ENCODE results near the gene PTPRG. TPM values are rescaled to one million over a fixed set of nuclear protein-coding genes. Genes with fewer than 3 reads are reported as not detected.

Gene PTPRG
- total RNA-seq, 1 experiment from 2014 or later = 69.3 TPM

- no peak overlapping the region for H4K91ac ChIP-seq (ENCODE audit: insufficient read length, low read depth, low read length)
- no peak for DNase-seq
- Mint-ChIP-seq H3K27me3 (ENCODE audit: low read depth) (no peaks in the 10 kb centered on the region), H3K4me1 (peaks cover 59 to 66% of the 10 kb centered on the region in 2 experiments), H3K36me3 (ENCODE audit: insufficient read depth in 1 of 3, low read depth in 3 of 3) (peaks cover 9 to 20% (median 10%) of the 10 kb centered on the region in 3 experiments; a peak in 6 of 7 replicates), H3K9me3 (no peaks in the 10 kb centered on the region), H3K4me3 (no peak overlapping the region), H3K27ac (peak overlapping the region in 1 of 3 experiments; percentile 42; a peak in 2 of 7 replicates)
- H3K9ac ChIP-seq (ENCODE audit: extremely low read depth, insufficient read length, low read length) = no peak overlapping the region
- peaks cover 15% of the 10 kb centered on the region for H3K4me1 ChIP-seq (ENCODE audit: insufficient read depth, low read length)
- H4K20me1 ChIP-seq (ENCODE audit: control insufficient read depth, insufficient read depth, insufficient read length) = no peaks in the 10 kb centered on the region
- H3K23me2 ChIP-seq (ENCODE audit: insufficient read length, low read depth, low read length, poor library complexity, severe bottlenecking) = no peaks in the 10 kb centered on the region
- no peak overlapping the region for H2BK120ac ChIP-seq (ENCODE audit: low read depth, low read length, poor library complexity, severe bottlenecking)
- no peak overlapping the region for H2AK5ac ChIP-seq (ENCODE audit: insufficient read length, low read length)
- no peak overlapping the region for H2BK20ac ChIP-seq (ENCODE audit: low read depth, low read length, poor library complexity, severe bottlenecking)
- H3K79me2 ChIP-seq (ENCODE audit: insufficient read depth, low read length) = peaks cover 49% of the 10 kb centered on the region; the same call in 1 of the 2 replicates
- no peak overlapping the region for H3T11ph ChIP-seq (ENCODE audit: low read length)
- no peak overlapping the region for H3K56ac ChIP-seq (ENCODE audit: insufficient read length, low read depth, low read length)
- H3K9me3 ChIP-seq (ENCODE audit: control insufficient read depth, low read depth, low read length) = no peaks in the 10 kb centered on the region
- H4K5ac ChIP-seq (ENCODE audit: insufficient read length, low read depth, low read length) = no peak overlapping the region
- H2BK12ac ChIP-seq (ENCODE audit: insufficient read length, low read depth, low read length) = no peak overlapping the region
- no peak overlapping the region for H2AFZ ChIP-seq (ENCODE audit: low read length)
- H4K8ac ChIP-seq (replicated peaks; ENCODE audit: insufficient read length, low read depth, low read length) = no peak overlapping the region
- H2BK15ac ChIP-seq (ENCODE audit: low read depth, low read length) = no peak overlapping the region
- H3K4ac ChIP-seq (ENCODE audit: low read depth, low read length) = no peak overlapping the region
- WGBS (ENCODE audit: extremely low coverage, insufficient read length, low lambda C conversion rate) = no CpG with 5 or more reads among the region's 7 CpGs
- no peak overlapping the region for H3K18ac ChIP-seq (ENCODE audit: insufficient read length, low read depth, low read length)
- TF ChIP-seq, protein P1, sequence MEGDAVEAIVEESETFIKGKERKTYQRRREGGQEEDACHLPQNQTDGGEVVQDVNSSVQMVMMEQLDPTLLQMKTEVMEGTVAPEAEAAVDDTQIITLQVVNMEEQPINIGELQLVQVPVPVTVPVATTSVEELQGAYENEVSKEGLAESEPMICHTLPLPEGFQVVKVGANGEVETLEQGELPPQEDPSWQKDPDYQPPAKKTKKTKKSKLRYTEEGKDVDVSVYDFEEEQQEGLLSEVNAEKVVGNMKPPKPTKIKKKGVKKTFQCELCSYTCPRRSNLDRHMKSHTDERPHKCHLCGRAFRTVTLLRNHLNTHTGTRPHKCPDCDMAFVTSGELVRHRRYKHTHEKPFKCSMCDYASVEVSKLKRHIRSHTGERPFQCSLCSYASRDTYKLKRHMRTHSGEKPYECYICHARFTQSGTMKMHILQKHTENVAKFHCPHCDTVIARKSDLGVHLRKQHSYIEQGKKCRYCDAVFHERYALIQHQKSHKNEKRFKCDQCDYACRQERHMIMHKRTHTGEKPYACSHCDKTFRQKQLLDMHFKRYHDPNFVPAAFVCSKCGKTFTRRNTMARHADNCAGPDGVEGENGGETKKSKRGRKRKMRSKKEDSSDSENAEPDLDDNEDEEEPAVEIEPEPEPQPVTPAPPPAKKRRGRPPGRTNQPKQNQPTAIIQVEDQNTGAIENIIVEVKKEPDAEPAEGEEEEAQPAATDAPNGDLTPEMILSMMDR (conservative IDR thresholded peaks at IDR 0.05) = no peak
- no peak overlapping the region for H3K14ac ChIP-seq (ENCODE audit: insufficient read depth, low read length)
- H3K27me3 ChIP-seq (ENCODE audit: insufficient read depth, low read length) = no peaks in the 10 kb centered on the region
- H2BK5ac ChIP-seq (ENCODE audit: insufficient read length, low read length) = no peak overlapping the region
- peaks cover 6% of the 10 kb centered on the region for H3K79me1 ChIP-seq (ENCODE audit: insufficient read depth, low read depth, low read length, poor library complexity, severe bottlenecking)
- H3K27ac ChIP-seq (ENCODE audit: insufficient read length, low read depth, low read length) = no peak overlapping the region
- H3K4me2 ChIP-seq (ENCODE audit: insufficient read depth, insufficient read length, low read length) = no peak overlapping the region
- no peak overlapping the region for H3K23ac ChIP-seq (ENCODE audit: insufficient read length, low read depth, low read length)
Observed at GRCh38 chr3:61625429-61625828, 64.1 kb downstream of the PTPRG start.
